GM12892 (cell line): ENCODE results near the gene PCSK5.

Source experiments
- DNase-seq: peaks from one replicate; pipeline ENCODE4 v3.0.0; 2011; ENCODE audit not compliant: insufficient read length
- FAIRE-seq: peaks from 2 replicates; lab custom pipeline; 2011; peaks lifted over from hg19 to GRCh38; lab: Jason Lieb, UNC
- POLR2A ChIP-seq: IDR thresholded peaks from 2 replicates; pipeline ENCODE4 v1.6.1; 2011; ENCODE audit warnings: low read depth, low read length, control low read depth
- POLR2AphosphoS5 ChIP-seq: IDR thresholded peaks from 2 replicates; pipeline ENCODE4 v1.6.1; 2011; ENCODE audit warnings: low read depth, low read length, control low read depth
- TAF1 ChIP-seq: IDR thresholded peaks from 2 replicates; pipeline ENCODE4 v1.6.1; 2011; ENCODE audit warnings: low read depth, mild to moderate bottlenecking, control low read depth, low read length, borderline replicate concordance

The PCSK5 gene

GRCh38 chr9:75938946-75939345, 48.5 kb downstream of the PCSK5 start:
- DNase-seq (no peak), FAIRE-seq (no peak)
- TF ChIP-seq POLR2A (no peak), POLR2AphosphoS5 (no peak), TAF1 (no peak)

- DNase-seq = no peak
- no peak for FAIRE-seq
- TF ChIP-seq TAF1 (no peak), POLR2A (no peak), POLR2AphosphoS5 (no peak)
Observed at GRCh38 chr9:75939536-75940111, 49.2 kb downstream of the PCSK5 start.

GRCh38 chr9:75941066-75941465, 50.6 kb downstream of the PCSK5 start:
- FAIRE-seq (no peak), DNase-seq (no peak)
- TF ChIP-seq TAF1 (no peak), POLR2AphosphoS5 (no peak), POLR2A (no peak)

- no peak for TF ChIP-seq POLR2AphosphoS5
- no peak for TF ChIP-seq TAF1
- TF ChIP-seq POLR2A = no peak
- FAIRE-seq (no peak), DNase-seq (no peak)
Observed at GRCh38 chr9:75941577-75942311, 51.3 kb downstream of the PCSK5 start.

GRCh38 chr9:75946766-75947165, 56.3 kb downstream of the PCSK5 start:
- no peak for DNase-seq
- no peak for FAIRE-seq
- TF ChIP-seq POLR2A = no peak
- TF ChIP-seq TAF1 = no peak
- no peak for TF ChIP-seq POLR2AphosphoS5

- no peak for FAIRE-seq
- no peak for DNase-seq
- TF ChIP-seq POLR2A (no peak), POLR2AphosphoS5 (no peak), TAF1 (no peak)
Observed at GRCh38 chr9:75947233-75947632, 56.8 kb downstream of the PCSK5 start.

GRCh38 chr9:75950998-75951397, 60.5 kb downstream of the PCSK5 start:
- no peak for FAIRE-seq
- DNase-seq = no peak
- no peak for TF ChIP-seq POLR2AphosphoS5
- TF ChIP-seq TAF1 = no peak
- TF ChIP-seq POLR2A = no peak

- DNase-seq (no peak), FAIRE-seq (no peak)
- TF ChIP-seq POLR2AphosphoS5 = no peak
- TF ChIP-seq TAF1 = no peak
- no peak for TF ChIP-seq POLR2A
Observed at GRCh38 chr9:75953218-75953617, 62.7 kb downstream of the PCSK5 start.

- FAIRE-seq (no peak), DNase-seq (no peak)
- TF ChIP-seq POLR2AphosphoS5 (no peak), POLR2A (no peak), TAF1 (no peak)
Observed at GRCh38 chr9:75956161-75956560, 65.7 kb downstream of the PCSK5 start.

GRCh38 chr9:75957116-75957515, 66.6 kb downstream of the PCSK5 start:
- FAIRE-seq = no peak
- DNase-seq = no peak
- TF ChIP-seq POLR2A = no peak
- no peak for TF ChIP-seq TAF1
- TF ChIP-seq POLR2AphosphoS5 = no peak

- FAIRE-seq (no peak), DNase-seq (no peak)
Observed at GRCh38 chr9:75958226-75958625, 67.8 kb downstream of the PCSK5 start.

GRCh38 chr9:75960551-75960950, 70.1 kb downstream of the PCSK5 start:
- TF ChIP-seq POLR2AphosphoS5 (no peak), POLR2A (no peak), TAF1 (no peak)
- DNase-seq (no peak), FAIRE-seq (no peak)

More at GRCh38 chr9:75958226-75958625, 67.8 kb downstream of the PCSK5 start:
- TF ChIP-seq POLR2A (no peak), TAF1 (no peak), POLR2AphosphoS5 (no peak)

- TF ChIP-seq POLR2A = no peak
- no peak for TF ChIP-seq POLR2AphosphoS5
- DNase-seq (no peak), FAIRE-seq (no peak)
Observed at GRCh38 chr9:75962013-75962661, 71.7 kb downstream of the PCSK5 start.
